Progenitor cell of endocrine pancreas (in vitro differentiated cells): ENCODE data around the gene STX8. TPM values are rescaled to one million over a fixed set of nuclear protein-coding genes. Genes with fewer than 3 reads are reported as not detected.
A peak's percentile ranks its signal among the peaks of the same experiment; 100 is the strongest.

Experiments used
- DNase-seq: peaks from one replicate; pipeline ENCODE4 v3.0.0; 2021; ENCODE audit warnings: low spot score; ENCODE audit not compliant: unreplicated experiment
- H3K27ac Mint-ChIP-seq: 2 replicates; pipeline ENCODE4 v1.8.0; 2021; ENCODE audit warnings: mild to moderate bottlenecking, moderate library complexity, mixed read lengths
- H3K27me3 Mint-ChIP-seq: 2 replicates; pipeline ENCODE4 v1.8.0; 2021; ENCODE audit warnings: mixed read lengths
- H3K36me3 Mint-ChIP-seq: 2 replicates; pipeline ENCODE4 v1.8.0; 2022; ENCODE audit warnings: mixed read lengths; ENCODE audit not compliant: insufficient read depth
- H3K4me1 Mint-ChIP-seq: 2 replicates; pipeline ENCODE4 v1.8.0; 2021; ENCODE audit warnings: low read depth, mixed read lengths
- H3K4me3 Mint-ChIP-seq: 2 replicates; pipeline ENCODE4 v1.8.0; 2021; ENCODE audit warnings: low read depth, mild to moderate bottlenecking, moderate library complexity, mixed read lengths
- H3K9me3 Mint-ChIP-seq: 2 replicates; pipeline ENCODE4 v1.8.0; 2021; ENCODE audit warnings: low read depth, mixed read lengths
- CTCF ChIP-seq: fragments of 200-600 bp; sonication (generic); IDR thresholded peaks from one replicate; pipeline ENCODE4 v1.5.0; 2021; ENCODE audit warnings: antibody characterized with exemption, mild to moderate bottlenecking; ENCODE audit not compliant: unreplicated experiment
- total RNA-seq: library from RNA; stranded (reverse); gene quantifications from 2 replicates; pipeline ENCODE4 v1.2.1, GENCODE V29; 2021

The STX8 gene
- total RNA-seq, 1 donor from 2014 or later = 63.4 TPM

DNA sequence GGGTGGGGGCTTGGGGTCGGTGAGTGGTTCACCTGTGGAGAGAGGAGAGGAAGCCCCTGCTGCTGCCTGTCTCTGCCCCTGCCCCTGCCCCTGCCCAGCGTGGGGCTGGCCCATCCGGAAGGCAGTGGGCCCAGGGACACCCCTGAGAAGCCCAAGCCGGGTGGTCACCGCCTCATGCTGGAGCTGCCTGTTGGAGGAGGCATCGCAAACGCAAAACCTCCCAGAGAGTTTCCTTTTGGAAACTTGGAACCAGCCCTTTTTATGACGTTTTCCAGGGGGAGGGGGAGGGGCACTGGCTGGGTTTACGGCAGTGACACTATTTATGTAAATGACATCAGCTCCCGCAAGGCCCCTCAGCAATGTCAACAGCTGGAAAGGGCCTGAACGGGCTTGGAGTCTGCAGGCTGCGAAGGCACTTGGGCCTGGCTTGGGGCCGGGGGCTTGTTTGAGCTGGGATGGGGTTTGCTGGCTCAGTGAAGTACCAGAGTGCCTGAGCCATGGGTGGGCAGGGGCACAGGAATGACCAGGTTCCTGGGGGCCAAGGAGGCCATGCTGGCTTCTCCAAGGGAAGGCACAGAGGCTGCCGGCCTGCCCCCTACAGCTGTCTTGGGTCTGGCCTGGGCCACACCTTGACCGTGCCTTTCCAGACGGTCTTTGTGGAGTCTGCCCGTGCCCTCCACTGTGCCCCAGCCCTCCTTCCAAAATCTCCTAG, 334.8 kb downstream of the STX8 start:
- peaks cover 17% of the 10 kb centered on the region for H3K27me3 Mint-ChIP-seq
- TF ChIP-seq CTCF = no peak
- DNase-seq = peak; percentile 39
- H3K27ac Mint-ChIP-seq = peak overlapping the region; percentile 62
- H3K4me1 Mint-ChIP-seq = peaks cover 26% of the 10 kb centered on the region
- H3K4me3 Mint-ChIP-seq = peak overlapping the region; percentile 40
- H3K36me3 Mint-ChIP-seq = no peaks in the 10 kb centered on the region
- H3K9me3 Mint-ChIP-seq = no peaks in the 10 kb centered on the region

GRCh38 chr17:9239793-9240658, 335.6 kb downstream of the STX8 start:
- Mint-ChIP-seq H3K4me1 (peaks cover 26% of the 10 kb centered on the region), H3K36me3 (no peaks in the 10 kb centered on the region), H3K4me3 (peak overlapping the region; percentile 60), H3K27ac (peak overlapping the region; percentile 62), H3K9me3 (no peaks in the 10 kb centered on the region), H3K27me3 (peaks cover 16% of the 10 kb centered on the region)
- no peak for TF ChIP-seq CTCF
- peak; percentile 40 for DNase-seq

DNA sequence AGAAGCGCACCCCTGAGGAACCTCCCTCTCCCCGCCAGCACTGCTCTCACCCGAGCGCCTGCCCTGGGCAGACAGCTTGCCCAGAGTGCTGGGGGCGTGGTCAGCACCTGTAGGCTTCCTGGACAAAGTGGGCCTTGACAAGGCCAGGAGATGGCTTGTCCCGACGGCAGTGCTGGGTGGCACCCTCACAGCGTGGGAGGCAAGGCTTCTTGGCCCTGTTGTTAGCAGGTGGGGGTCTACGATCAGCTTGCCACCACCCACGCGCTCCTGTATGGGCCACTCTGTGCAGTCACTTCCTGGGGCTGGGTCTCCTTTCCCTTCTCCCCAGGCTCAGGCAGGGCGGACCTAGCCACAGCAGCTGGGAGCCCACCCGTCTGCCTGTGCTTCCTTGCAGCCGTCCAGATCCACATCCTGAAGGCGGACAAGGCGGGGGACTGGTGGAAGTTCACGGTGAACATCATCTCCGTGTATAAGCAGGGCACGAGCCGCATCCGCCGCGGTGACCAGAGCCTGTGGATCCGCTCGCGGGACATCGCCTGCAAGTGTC, 336.3 kb downstream of the STX8 start:
- H3K27me3 Mint-ChIP-seq = peaks cover 16% of the 10 kb centered on the region
- no peak overlapping the region for H3K27ac Mint-ChIP-seq
- TF ChIP-seq CTCF = no peak
- H3K4me3 Mint-ChIP-seq = peak overlapping the region; percentile 60
- H3K36me3 Mint-ChIP-seq = no peaks in the 10 kb centered on the region
- H3K9me3 Mint-ChIP-seq = no peaks in the 10 kb centered on the region
- peaks cover 26% of the 10 kb centered on the region for H3K4me1 Mint-ChIP-seq
- no peak for DNase-seq

DNA sequence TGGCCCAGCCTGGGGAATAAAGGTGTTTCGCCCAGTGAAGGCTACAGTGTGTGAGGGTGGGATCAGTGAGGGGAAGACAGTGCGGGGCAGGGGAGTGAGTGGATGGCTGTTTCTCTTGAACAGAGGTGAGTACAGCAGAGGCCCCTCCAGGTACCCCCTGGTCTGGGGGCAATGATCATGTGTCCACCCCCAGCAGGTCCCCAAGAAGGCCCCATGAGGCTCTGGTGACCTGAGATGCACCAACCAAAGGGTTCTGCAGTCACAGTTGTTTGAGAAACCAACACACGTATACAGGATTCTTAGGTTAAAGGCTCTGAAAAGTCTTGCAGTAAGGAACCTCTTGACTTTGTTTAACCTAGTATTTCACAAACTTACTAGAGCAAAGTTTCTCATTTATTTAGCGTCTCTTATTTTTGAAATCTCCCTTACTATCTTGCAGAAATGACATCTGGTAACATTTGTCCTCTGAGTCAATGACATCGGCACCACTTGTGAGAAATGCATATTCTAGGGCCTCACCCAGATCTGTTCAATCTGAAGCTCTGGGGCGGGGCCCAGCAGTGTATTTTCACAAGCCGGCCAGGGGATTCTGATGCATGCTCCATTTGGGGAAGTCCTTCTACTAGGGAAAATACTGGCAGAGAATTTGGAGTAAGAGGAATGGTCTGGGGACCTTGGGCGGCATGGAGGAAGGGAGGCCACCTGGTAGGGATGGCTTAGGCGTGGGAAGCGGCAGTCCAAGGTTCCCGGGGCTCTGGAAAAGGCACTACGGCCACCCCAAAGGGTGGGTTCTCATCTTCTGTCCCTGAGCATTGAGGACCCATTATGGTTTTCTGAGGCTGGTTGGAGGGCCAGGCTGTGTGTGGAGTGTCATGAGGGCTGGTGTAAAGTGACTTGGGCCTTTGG, 337.0 kb downstream of the STX8 start:
- Mint-ChIP-seq H3K27ac (peak overlapping the region; percentile 59), H3K9me3 (no peaks in the 10 kb centered on the region), H3K36me3 (no peaks in the 10 kb centered on the region), H3K4me3 (peak overlapping the region; percentile 60), H3K27me3 (peaks cover 16% of the 10 kb centered on the region), H3K4me1 (peaks cover 26% of the 10 kb centered on the region)
- no peak for TF ChIP-seq CTCF
- no peak for DNase-seq
